T-helper 9 cell (primary cell): ENCODE data around the gene ATF6B.

Experiments
- DNase-seq: peaks from one replicate; pipeline ENCODE4 v3.0.0-alpha.2; 2020

ATF6B gene

GRCh38 chr6:32129297-32130088, 1.4 kb upstream of the ATF6B start:
- no peak for DNase-seq

GRCh38 chr6:32128751-32129296, 778 bp upstream of the ATF6B start:
- no peak for DNase-seq

GRCh38 chr6:32127409-32127716, 683 bp downstream of the ATF6B start:
- no peak for DNase-seq

GRCh38 chr6:32126880-32127279, 1.2 kb downstream of the ATF6B start:
- no peak for DNase-seq

- DNase-seq: no peak
Measured at GRCh38 chr6:32123681-32124080, 4.4 kb downstream of the ATF6B start.

- DNase-seq: no peak
Measured at GRCh38 chr6:32120573-32121059, 7.4 kb downstream of the ATF6B start.

- DNase-seq: peak; percentile 48
Measured at GRCh38 chr6:32118782-32119628, 9.0 kb downstream of the ATF6B start.

GRCh38 chr6:32117461-32117860, 10.6 kb downstream of the ATF6B start:
- DNase-seq: no peak

GRCh38 chr6:32116674-32117073, 11.4 kb downstream of the ATF6B start:
- no peak for DNase-seq

- DNase-seq: no peak
Measured at GRCh38 chr6:32115623-32116022, 12.4 kb downstream of the ATF6B start.

GRCh38 chr6:32114796-32115195, 13.2 kb downstream of the ATF6B start:
- DNase-seq: no peak

- DNase-seq: no peak
Measured at GRCh38 chr6:32113386-32114352, 14.4 kb downstream of the ATF6B start.

- no peak for DNase-seq
Measured at GRCh38 chr6:32112431-32112980, 15.5 kb downstream of the ATF6B start.

GRCh38 chr6:32111424-32112066, 16.5 kb downstream of the ATF6B start:
- no peak for DNase-seq

- no peak for DNase-seq
Measured at GRCh38 chr6:32110632-32111031, 17.4 kb downstream of the ATF6B start.

- no peak for DNase-seq
Measured at GRCh38 chr6:32109765-32110160, 18.3 kb downstream of the ATF6B start.

GRCh38 chr6:32109114-32109764, 18.8 kb downstream of the ATF6B start, which contains the start of gene TNXB:
Gene TNXB (minus strand): TSS chr6:32109338. CDS start chr6:32098198, 11,140 bp downstream.
- DNase-seq: no peak

GRCh38 chr6:32108727-32109113, 19.3 kb downstream of the ATF6B start:
- DNase-seq: no peak

- DNase-seq: no peak
Measured at GRCh38 chr6:32108094-32108627, 19.9 kb downstream of the ATF6B start.

- DNase-seq: no peak
Measured at GRCh38 chr6:32107406-32107805, 20.6 kb downstream of the ATF6B start.

GRCh38 chr6:32105433-32105832, 22.6 kb downstream of the ATF6B start:
- no peak for DNase-seq
